Hepatocyte (in vitro differentiated cells): ENCODE measurements around the gene KMT5C.

Experiments
- CTCF ChIP-seq: fragments of 200-600 bp; sonication (generic); IDR thresholded peaks from 2 replicates; pipeline ENCODE4 v1.5.1; 2016; ENCODE audit warnings: antibody characterized with exemption, mild to moderate bottlenecking; ENCODE audit not compliant: poor library complexity
- EZH2 ChIP-seq: fragments of 200-600 bp; sonication (generic); IDR thresholded peaks from 2 replicates; pipeline ENCODE4 v1.6.1; 2016; ENCODE audit warnings: antibody characterized with exemption, mild to moderate bottlenecking, borderline replicate concordance
- EZH2phosphoT487 ChIP-seq: fragments of 200-600 bp; sonication (generic); IDR thresholded peaks from one replicate; pipeline ENCODE4 v1.6.1; 2018; ENCODE audit warnings: antibody characterized with exemption, mild to moderate bottlenecking, low read depth, moderate library complexity; ENCODE audit not compliant: unreplicated experiment, severe bottlenecking

- no peak for TF ChIP-seq CTCF
- TF ChIP-seq EZH2phosphoT487, result no peak
- no peak for TF ChIP-seq EZH2
Observed at GRCh38 chr19:55348317-55349034, 8.8 kb downstream of the KMT5C start.
